Liver (tissue), 9 donors: ENCODE results near the gene TEX261. TPM values are rescaled to one million over a fixed set of nuclear protein-coding genes. Genes with fewer than 3 reads are reported as not detected.

Experiments
- DNase-seq: peaks from one replicate; pipeline ENCODE4 v3.0.0-alpha.2; 2017; ENCODE audit warnings: low spot score
- H3K27ac ChIP-seq, 2 donors: one replicate each; pipeline ENCODE4 v1.7.0; 2013; ENCODE audit warnings: inconsistent platforms in 2 of 2, low read length in 2 of 2, control low read depth in 1 of 2, low read depth in 1 of 2, mild to moderate bottlenecking in 1 of 2
- H3K27me3 ChIP-seq, 4 donors: one replicate each; pipeline versions ENCODE4 v1.6.1 to v1.7.0; 2013; ENCODE audit warnings: low read length in 3 of 4, inconsistent platforms in 1 of 4, mild to moderate bottlenecking in 1 of 4, moderate library complexity in 1 of 4; ENCODE audit not compliant: control insufficient read depth in 4 of 4, insufficient read depth in 4 of 4
- H3K36me3 ChIP-seq, 4 donors: one replicate each; pipeline versions ENCODE4 v1.6.1 to v1.7.0; 2013; ENCODE audit warnings: low read length in 3 of 4, mild to moderate bottlenecking in 3 of 4, low read depth in 1 of 4, moderate library complexity in 1 of 4; ENCODE audit not compliant: control insufficient read depth in 4 of 4, insufficient read depth in 3 of 4
- H3K4me1 ChIP-seq, 4 donors: one replicate each; pipeline versions ENCODE4 v1.6.1 to v1.7.0; 2013; ENCODE audit warnings: low read length in 3 of 4, mild to moderate bottlenecking in 3 of 4, moderate library complexity in 1 of 4; ENCODE audit not compliant: control insufficient read depth in 4 of 4, insufficient read depth in 4 of 4
- H3K4me3 ChIP-seq, 3 donors: one replicate each; pipeline versions ENCODE4 v1.6.1 to v1.7.0; 2013; ENCODE audit warnings: low read length in 3 of 3, control low read depth in 1 of 3, low read depth in 1 of 3, mild to moderate bottlenecking in 1 of 3
- H3K9ac ChIP-seq, 2 donors: one replicate each; pipeline ENCODE4 v1.7.0; 2013; ENCODE audit warnings: low read length in 2 of 2, mild to moderate bottlenecking in 2 of 2, moderate library complexity in 2 of 2, control low read depth in 1 of 2, low read depth in 1 of 2
- H3K9me3 ChIP-seq, 4 donors: one replicate each; pipeline versions ENCODE4 v1.6.1 to v1.7.0; 2013; ENCODE audit warnings: low read length in 3 of 4; ENCODE audit not compliant: control insufficient read depth in 4 of 4
- ATF3 ChIP-seq: IDR thresholded peaks from 2 replicates; pipeline ENCODE4 v1.6.1; 2016; ENCODE audit warnings: antibody characterized with exemption
- CTCF ChIP-seq: fragments of 150-350 bp; IDR thresholded peaks from 2 replicates; pipeline ENCODE4 v1.5.1; 2017; ENCODE audit warnings: improper control_type of control experiment, low read depth, low read length; ENCODE audit not compliant: missing input control
- EGR1 ChIP-seq, 2 donors: IDR thresholded peaks; 2 replicates each; pipeline ENCODE4 v1.6.1; 2016 to 2018; ENCODE audit warnings: antibody characterized with exemption in 2 of 2, low read depth in 2 of 2
- FOXA1 ChIP-seq: IDR thresholded peaks from 2 replicates; pipeline ENCODE4 v1.6.1; 2016; ENCODE audit warnings: antibody characterized with exemption
- FOXA2 ChIP-seq: IDR thresholded peaks from 2 replicates; pipeline ENCODE4 v1.6.1; 2016; ENCODE audit warnings: antibody characterized with exemption
- GABPA ChIP-seq, 2 donors: IDR thresholded peaks in 1 of 2; conservative IDR thresholded peaks in 1 of 2; 2 replicates each; pipeline ENCODE4 v1.6.1; 2016; ENCODE audit warnings: antibody characterized with exemption in 2 of 2, mild to moderate bottlenecking in 1 of 2, moderate library complexity in 1 of 2
- HNF4A ChIP-seq, 2 donors: conservative IDR thresholded peaks; 2 replicates each; pipeline ENCODE4 v1.6.1; 2016; ENCODE audit warnings: antibody characterized with exemption in 2 of 2, mild to moderate bottlenecking in 2 of 2
- HNF4G ChIP-seq: IDR thresholded peaks from 2 replicates; pipeline ENCODE4 v1.6.1; 2016; ENCODE audit warnings: antibody characterized with exemption
- JUND ChIP-seq, 2 donors: IDR thresholded peaks; 2 replicates each; pipeline ENCODE4 v1.6.1; 2016; ENCODE audit warnings: antibody characterized with exemption in 2 of 2
- REST ChIP-seq: IDR thresholded peaks from 2 replicates; pipeline ENCODE4 v1.6.1; 2016; ENCODE audit warnings: antibody characterized with exemption, mild to moderate bottlenecking
- RXRA ChIP-seq, 2 donors: IDR thresholded peaks; 2 replicates each; pipeline ENCODE4 v1.6.1; 2017 to 2018; ENCODE audit warnings: antibody characterized with exemption in 2 of 2, mild to moderate bottlenecking in 1 of 2
- TAF1 ChIP-seq: conservative IDR thresholded peaks from 2 replicates; pipeline ENCODE4 v1.6.1; 2016; ENCODE audit warnings: antibody characterized with exemption, mild to moderate bottlenecking
- YY1 ChIP-seq: IDR thresholded peaks from 2 replicates; pipeline ENCODE4 v1.6.1; 2016; ENCODE audit warnings: antibody characterized with exemption, mild to moderate bottlenecking
- WGBS: extraction: QIAGEN DNeasy Blood & Tissue Kit; methylation state at CpG from one replicate; pipeline ENCODE4 v1.1.7; 2013; 5-methylcytosine and 5-hydroxymethylcytosine counted together
- polyA plus RNA-seq, 2 donors: library from polyadenylated mRNA; stranded (reverse) in 1 of 2; unstranded in 1 of 2; fragments of 200-250 nt in 1 of 2; fragments of >200 nt in 1 of 2; fragmentation: Nextera tagmentation in 1 of 2; extraction: Ambion mirVana in 1 of 2; gene quantifications; one replicate each; pipeline versions ENCODE4 v1.2.1 to v1.2.3, GENCODE V29; 2013 to 2015
- total RNA-seq, 2 donors: library from RNA; depleted of rRNA; stranded (reverse); fragments of >200 nt; gene quantifications; one replicate each; pipeline ENCODE4 v1.2.3, GENCODE V29; 2014
- TF ChIP-seq, protein P1 (sequence below): IDR thresholded peaks from 2 replicates; pipeline ENCODE4 v1.6.1; 2016; ENCODE audit warnings: antibody characterized with exemption
- donor health status: healthy.
- donor health status: healthy.
- donor health status: healthy.
- donor health status: healthy.
- donor health status: healthy.

TEX261 gene
- total and polyA plus RNA-seq, 4 donors, result 14.2 to 54.8 (median 24.4) TPM

DNA sequence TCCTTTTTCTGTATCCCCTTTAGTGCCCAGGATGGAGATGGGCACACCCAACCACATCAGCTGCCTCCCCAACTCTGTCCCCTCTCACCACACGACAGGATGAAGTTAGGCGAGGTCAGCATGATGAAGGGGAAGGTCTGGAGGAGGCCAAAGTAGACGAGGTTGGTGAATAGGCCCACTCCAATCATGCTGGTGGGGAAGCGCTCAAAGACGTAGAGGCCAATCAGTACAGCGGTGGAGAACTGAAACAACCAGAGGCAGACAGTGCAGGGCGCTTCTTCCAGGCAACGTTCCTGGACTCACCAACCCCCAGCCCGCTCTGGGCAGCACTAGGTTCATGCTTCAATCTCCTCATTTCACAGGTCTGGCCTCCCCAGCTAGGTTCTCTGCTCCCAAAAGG, 2.9 kb downstream of the TEX261 start:
- Histone ChIP-seq H3K27me3 (no peaks in the 10 kb centered on the region), H3K4me3 (no peak overlapping the region), H3K4me1 (peaks cover 1 to 25% (median 16%) of the 10 kb centered on the region in 4 donors), H3K27ac (no peak overlapping the region), H3K36me3 (peaks cover 4 to 44% (median 29%) of the 10 kb centered on the region in 4 donors), H3K9ac (no peak overlapping the region), H3K9me3 (no peaks in the 10 kb centered on the region)
- TF ChIP-seq HNF4G (no peak), TAF1 (no peak), FOXA1 (no peak), GABPA (IDR thresholded peaks at IDR 0.05 in 1 of 2, conservative IDR thresholded peaks at IDR 0.05 in 1 of 2) (no peak), ATF3 (no peak), HNF4A (conservative IDR thresholded peaks at IDR 0.05) (no peak), REST (no peak)
- WGBS, result 91% methylated on average over 9 of the region's 9 CpGs
- no peak for DNase-seq

DNA sequence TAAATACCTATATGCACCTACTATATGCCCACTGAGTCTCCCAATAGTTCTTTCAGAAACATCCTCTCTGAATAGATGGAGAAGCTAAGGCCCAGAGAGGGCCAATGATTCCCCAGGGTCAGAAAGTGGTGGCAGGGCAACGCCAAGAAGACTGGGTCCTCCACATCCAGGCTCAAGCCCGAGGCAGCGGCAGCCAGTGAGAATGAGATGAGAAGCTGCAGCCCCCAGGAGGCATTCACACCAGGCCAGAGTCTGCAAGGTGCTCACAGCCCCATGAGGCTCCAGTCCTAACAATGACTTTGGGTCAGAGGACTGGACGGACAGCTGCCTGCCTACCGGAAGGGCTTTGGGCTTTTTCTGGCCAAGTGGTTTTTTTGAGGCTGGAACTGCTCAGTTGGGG, 3.5 kb downstream of the TEX261 start:
- H3K9me3 ChIP-seq, result no peaks in the 10 kb centered on the region
- peaks cover 8 to 49% (median 33%) of the 10 kb centered on the region in 4 donors for H3K36me3 ChIP-seq
- TF ChIP-seq HNF4A (conservative IDR thresholded peaks at IDR 0.05) (no peak), HNF4G (no peak)
- TF ChIP-seq, protein P1, sequence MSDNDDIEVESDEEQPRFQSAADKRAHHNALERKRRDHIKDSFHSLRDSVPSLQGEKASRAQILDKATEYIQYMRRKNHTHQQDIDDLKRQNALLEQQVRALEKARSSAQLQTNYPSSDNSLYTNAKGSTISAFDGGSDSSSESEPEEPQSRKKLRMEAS, result no peak
- DNase-seq, result no peak
- 96% methylated on average over 5 of the region's 5 CpGs for WGBS
- no peak overlapping the region for H3K9ac ChIP-seq
- H3K4me3 ChIP-seq, result no peak overlapping the region
- H3K27ac ChIP-seq, result no peak overlapping the region
- H3K27me3 ChIP-seq, result no peaks in the 10 kb centered on the region
- H3K4me1 ChIP-seq, result peaks cover 1 to 25% (median 16%) of the 10 kb centered on the region in 4 donors

DNA sequence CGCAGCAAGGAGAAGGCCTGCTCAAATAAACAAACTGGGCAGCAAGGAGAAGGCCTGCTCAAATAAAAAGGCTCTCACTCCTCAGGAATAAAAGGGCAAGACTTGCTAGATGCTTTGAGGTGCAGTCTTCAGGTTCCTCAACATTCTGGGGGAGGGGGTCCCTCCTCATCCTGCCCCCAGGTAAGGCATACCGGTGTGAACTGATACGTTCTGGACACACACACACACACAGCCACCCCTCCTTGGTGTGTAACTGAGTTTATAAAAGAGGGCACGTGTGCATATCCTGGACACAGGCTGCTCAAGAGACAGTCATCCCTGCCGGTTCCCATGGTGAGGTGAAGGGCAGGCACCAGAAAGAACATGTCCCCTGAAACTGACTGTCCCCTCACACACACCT, 4.5 kb downstream of the TEX261 start:
- Histone ChIP-seq H3K9ac (no peak overlapping the region), H3K27me3 (no peaks in the 10 kb centered on the region), H3K9me3 (no peaks in the 10 kb centered on the region), H3K4me3 (no peak overlapping the region), H3K36me3 (peaks cover 8 to 56% (median 37%) of the 10 kb centered on the region in 4 donors), H3K4me1 (peaks cover 1 to 20% (median 15%) of the 10 kb centered on the region in 4 donors), H3K27ac (no peak overlapping the region)
- no peak for DNase-seq
- WGBS, result 86% methylated on average over 5 of the region's 5 CpGs
- no peak for TF ChIP-seq HNF4G
- TF ChIP-seq EGR1 (IDR thresholded peaks at IDR 0.05; ENCODE audit: low read depth in 2 of 2), result no peak
- no peak for TF ChIP-seq ATF3
- TF ChIP-seq FOXA2, result no peak
- TF ChIP-seq GABPA (IDR thresholded peaks at IDR 0.05 in 1 of 2, conservative IDR thresholded peaks at IDR 0.05 in 1 of 2), result no peak
- no peak for TF ChIP-seq FOXA1
- TF ChIP-seq CTCF, result no peak
- TF ChIP-seq RXRA (IDR thresholded peaks at IDR 0.05), result no peak
- no peak for TF ChIP-seq JUND (IDR thresholded peaks at IDR 0.05)
- TF ChIP-seq YY1, result no peak
- TF ChIP-seq, protein P1, result no peak
- no peak for TF ChIP-seq REST
